NCI-H1092 treated with DMSO at 0.1 percent for 48 hours (cell line): ENCODE results near the gene HPN.
"Not testable (repeated sequence)": the region's sequence is repeated elsewhere in the genome, so short reads cannot be mapped to it uniquely, and the experiment has no call there.

Experiments
- DNase-seq: peaks from one replicate; lab custom pipeline; 2025; lab: John Stamatoyannopoulos, UW

HPN gene

DNA sequence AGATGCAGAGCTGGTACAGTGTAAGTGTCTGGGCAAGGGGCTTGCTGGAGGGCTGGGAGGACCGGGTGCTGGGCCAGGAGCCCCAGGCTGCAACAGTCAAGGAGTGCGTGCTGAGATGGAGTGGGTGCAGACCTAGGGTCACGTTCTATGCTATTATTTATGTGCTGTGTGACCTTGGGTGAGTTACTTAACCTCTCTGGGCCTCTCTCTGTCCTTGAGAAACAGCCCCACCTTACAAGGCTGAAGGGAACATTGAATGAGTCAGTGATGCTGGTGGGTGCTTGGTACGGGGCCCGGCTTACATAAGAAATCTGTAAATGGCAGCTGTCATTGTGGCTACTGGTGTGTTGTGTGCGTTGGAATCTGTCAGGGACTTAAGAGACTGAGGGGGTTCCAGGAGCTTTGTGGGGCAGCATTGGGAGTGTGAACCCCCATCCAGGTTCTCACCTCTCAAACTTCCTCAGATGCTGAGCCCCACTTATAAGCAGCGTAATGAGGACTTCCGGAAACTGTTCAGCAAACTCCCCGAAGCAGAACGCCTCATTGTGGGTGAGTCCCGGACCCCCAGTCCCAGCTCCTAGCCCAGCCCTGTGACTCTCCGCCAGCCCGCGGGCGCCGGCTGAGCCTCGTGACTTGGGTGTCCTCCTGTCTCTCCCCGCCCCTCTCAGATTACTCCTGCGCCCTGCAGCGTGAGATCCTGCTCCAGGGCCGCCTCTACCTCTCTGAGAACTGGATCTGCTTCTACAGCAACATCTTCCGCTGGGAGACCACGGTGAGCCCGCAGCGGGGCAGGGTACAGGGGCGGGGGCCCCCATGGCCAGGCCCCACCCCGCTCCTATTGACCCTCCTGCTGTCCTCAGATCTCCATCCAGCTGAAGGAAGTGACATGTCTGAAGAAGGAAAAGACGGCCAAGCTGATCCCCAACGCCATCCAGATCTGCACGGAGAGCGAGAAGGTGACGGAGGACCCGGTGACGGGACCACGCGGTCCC lies 31.8 kb upstream of the HPN start:
- DNase-seq: no peak

DNA sequence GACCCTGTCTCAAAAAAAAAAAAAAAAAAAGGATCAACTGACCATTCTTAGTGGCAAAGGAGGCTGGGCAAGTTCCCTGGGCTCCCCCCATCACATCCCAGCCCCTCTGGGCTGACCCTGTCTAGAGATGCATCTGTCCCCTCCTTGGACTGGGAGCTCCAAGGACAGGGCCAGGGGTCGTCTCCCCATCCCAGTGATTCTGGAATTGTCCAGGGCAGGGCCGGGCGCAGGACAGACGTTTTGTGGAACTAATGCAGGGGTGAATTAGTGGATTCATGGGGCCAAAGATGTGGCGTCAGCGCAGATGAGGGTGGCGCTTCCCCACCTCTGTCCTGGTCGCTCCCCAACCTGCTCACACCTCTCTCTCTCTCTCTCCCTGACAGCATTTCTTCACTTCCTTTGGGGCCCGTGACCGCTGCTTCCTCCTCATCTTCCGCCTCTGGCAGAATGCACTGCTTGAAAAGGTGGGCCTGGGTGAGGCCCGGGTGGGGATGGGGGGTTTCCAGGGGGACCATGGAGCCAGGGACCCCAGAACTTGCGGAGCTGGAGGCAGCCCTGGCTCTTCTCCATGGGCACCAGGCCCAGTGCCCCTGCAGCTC lies 30.3 kb upstream of the HPN start:
- no peak for DNase-seq

DNA sequence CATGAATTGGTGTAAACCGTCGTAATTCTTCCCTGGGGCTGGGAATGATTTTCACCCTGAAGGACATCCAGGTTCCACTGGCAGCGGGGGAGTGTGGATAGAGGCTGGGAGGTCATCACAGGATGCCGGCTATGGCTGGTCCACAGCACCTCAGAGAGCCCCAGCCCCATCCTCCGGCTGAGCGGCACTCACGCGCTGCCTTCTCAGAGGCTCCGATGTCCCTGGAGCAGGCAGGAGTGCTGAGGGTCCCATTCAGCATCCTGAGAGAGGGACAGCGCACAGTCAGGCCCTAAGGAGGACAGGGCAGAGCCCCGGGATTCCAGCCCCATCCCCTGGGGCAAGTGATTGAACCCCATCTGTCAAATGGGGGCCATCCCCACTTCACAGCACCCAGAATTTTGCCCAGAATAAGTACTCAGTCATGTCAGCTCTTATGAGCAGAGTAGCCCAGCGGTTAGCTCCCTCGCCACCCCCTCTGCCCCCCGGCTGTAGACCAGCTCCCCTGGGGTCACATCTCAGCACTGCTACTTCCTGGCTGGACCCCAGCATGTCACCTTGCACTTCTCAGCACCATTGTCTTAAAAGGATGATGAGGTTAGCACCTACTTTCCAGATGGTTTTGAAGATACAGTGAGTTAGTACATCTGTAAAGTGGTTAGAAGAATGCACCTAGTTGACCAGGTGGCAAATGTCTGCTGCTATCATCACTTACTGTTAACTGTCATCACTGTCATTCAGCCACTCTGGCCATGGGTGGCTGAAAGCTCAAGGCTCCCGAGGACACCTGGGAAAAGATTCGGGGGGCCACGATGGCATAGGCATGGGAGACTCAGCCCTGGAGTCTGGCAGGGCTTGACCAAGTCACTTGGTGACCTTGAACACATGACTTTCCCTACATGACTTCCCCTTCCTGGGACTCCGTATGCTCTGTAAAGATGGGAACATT lies 29.5 kb upstream of the HPN start:
- no peak for DNase-seq

DNA sequence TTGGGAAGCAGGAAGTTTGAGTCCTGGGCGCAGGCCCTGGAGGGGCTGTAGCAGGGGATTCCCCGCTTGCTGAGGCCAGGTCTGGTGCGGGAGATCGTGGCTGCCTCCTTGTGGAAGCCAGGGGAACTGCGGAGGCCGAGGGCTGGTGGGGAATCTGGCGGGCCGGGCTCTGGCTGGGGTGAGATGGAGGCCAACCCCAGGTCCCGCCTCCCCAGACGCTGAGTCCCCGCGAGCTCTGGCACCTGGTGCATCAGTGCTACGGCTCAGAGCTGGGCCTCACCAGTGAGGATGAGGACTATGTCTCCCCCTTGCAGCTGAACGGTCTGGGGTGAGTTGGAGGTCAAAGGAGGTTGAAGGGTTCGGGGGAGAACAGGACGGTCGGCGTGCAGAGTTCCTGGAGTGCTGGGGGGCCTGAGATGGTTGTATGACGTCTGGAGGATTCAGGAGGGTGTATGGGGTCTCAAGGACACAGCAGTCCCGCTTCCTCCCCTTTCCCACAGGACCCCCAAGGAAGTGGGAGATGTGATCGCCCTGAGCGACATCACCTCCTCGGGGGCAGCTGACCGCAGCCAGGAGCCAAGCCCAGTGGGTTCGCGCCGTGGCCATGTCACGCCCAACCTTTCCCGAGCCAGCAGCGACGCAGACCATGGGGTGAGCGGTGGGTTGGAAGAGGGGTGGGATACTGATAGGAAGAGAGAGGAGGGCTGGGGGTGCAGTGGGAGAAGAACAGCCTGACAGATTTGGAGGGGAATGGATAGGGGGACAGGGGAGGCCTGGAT lies 28.3 kb upstream of the HPN start:
- DNase-seq: no peak

DNA sequence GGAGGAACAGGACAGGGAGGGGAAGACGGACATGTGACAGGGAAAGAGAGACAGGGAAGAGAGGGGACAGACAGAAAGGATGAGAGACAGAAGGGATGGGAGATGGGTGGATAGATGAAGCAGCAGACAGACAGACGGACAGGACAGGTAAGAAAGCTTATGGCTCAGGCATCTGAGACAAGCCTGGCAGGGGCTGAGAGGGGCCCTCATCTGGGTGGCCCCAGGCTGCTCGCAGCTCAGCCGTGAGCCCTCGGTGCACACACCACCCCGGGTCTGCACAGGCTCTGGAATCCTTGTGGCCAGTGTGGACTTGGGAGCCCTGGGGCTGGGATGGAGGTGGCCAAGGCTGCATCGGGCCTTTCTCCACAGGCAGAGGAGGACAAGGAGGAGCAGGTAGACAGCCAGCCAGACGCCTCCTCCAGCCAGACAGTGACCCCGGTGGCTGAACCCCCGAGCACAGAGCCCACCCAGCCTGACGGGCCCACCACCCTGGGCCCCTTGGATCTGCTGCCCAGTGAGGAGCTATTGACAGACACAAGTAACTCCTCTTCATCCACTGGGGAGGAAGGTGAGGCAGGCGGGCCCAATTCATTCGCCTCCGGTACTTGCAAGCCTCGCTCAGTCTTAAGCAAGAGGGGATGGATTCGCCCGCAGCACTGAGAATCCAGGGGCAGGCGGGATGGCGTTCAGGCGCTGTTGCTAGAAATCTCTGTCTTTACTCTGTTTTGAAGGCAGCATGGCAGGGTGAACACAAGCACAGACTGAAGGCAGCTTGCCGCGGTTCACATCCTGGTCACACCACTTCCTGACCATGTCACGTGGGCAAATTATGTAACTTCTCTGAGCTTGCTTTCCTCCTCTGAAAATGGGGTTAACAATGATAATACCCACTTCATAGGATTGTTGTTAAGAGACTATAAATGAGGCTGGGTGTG lies 27.4 kb upstream of the HPN start:
- DNase-seq: no peak

DNA sequence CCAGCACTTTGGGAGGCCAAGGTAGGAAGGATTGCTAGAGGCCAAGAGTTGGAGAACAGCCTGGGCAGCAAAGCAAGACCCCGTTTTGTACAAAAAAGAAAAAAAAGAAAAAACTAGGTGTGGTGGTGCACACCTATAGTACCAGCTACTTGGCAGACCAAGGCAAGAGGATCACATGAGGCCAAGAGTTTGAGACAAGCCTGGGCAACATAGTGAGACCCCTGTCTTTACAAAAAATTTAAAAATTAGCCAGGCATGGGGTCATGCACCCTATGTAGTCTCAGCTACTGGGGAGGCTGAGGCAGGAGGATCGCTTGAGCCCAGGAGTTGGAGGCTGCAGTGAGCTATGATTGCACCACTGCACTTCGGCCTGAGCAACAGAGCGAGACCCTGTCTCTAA lies 26.7 kb upstream of the HPN start:
- DNase-seq: not testable (repeated sequence)

DNA sequence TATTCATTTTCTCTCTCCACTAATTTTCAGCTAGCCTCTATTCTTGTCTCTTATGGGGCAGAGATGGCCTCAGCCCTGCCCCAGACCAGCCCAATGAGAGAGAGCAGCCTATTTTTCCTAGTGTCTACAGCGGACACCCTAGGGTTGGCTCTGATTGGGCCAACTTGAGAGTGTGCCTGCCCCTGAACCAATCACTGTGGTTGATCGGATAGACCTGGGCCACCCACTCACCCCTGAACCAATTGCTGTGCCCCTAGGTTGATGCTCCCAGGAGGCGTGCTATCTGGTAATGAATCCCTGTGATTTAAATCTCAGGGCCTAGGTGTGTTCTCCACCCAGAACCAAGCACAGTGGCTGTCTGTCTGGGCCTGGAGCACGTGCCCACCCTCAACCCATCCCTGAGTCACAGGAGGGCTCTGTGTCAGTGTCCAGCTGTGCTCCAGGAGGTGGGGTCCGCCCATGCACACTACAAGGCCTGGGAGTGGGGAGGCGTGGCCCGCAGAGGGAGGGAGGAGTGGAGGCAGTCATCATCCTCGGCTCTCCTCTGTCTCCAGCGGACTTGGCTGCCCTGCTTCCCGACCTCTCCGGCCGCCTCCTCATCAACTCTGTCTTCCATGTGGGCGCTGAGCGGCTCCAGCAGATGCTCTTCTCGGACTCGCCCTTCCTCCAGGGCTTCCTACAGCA lies 26.1 kb upstream of the HPN start:
- DNase-seq: no peak

DNA sequence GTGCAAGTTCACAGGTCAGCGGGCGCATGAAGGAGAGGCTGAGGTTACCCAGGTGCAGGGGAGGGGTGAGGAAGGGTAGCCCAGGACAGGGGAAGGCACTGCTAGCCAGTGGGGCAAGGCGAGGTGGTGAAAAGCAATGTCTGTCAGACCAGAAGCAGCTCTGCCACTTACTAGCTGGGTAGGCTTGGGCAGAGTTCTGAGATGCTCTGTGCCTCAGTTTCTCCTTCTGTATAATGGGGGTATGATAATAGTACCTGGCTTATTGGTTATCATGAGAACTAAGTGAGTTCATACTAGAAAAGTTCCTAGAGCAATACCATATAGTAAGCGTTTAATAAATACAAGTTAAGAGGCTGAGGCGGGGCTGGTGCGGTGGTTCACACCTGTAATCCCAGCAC lies 25.6 kb upstream of the HPN start:
- DNase-seq: no peak

DNA sequence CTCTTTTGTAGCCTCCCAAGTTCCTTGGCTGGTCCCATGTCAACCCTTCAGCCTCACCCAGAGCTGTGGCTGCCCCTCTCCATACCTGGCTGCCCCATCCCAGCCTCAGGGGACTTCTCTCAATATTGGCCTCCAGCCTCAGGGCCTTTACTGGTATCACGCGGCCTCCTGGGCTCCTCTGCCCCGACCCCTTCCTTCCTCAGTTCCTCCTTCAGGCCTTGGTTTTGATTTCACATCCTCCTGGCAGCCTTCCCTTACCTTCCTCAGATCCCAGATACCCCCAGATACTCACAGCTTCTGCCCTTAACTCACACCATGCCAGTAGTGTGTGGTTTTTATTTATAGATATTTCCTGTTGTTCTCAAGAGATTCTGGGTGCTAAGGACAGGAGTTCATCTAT lies 24.0 kb upstream of the HPN start:
- no peak for DNase-seq

DNA sequence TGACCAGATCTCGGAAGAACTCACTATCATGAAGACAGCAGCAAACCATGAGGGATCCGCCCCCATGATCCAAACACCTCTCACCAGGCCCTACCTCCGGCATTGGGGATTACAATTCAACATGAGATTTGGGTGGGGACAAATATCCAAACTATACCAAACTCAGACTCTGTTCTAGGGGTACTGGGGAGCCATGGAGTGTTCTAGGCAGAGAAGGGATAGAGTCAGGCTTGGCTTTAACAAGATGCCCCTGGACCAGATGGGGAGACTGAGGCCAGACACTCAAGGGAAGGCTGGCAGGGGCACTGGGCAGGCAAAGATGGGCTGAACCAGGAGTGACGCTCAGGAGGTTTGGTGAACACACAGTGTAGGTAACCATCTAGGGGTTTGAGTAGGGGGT lies 23.1 kb upstream of the HPN start:
- no peak for DNase-seq

DNA sequence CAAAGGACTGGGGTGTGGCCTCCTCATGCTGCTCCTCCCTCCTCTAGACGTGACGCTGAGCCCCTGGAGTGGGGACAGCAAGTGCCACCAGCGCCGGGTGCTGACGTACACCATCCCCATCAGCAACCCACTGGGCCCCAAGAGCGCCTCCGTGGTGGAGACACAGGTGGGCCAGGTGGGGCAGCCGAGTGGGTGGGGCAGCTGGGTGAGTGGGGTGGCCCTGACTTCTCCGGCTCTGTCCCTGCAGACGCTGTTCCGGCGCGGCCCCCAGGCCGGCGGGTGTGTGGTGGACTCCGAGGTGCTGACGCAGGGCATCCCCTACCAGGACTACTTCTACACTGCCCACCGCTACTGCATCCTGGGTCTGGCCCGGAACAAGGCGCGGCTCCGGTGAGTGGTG lies 22.4 kb upstream of the HPN start:
- DNase-seq: no peak

DNA sequence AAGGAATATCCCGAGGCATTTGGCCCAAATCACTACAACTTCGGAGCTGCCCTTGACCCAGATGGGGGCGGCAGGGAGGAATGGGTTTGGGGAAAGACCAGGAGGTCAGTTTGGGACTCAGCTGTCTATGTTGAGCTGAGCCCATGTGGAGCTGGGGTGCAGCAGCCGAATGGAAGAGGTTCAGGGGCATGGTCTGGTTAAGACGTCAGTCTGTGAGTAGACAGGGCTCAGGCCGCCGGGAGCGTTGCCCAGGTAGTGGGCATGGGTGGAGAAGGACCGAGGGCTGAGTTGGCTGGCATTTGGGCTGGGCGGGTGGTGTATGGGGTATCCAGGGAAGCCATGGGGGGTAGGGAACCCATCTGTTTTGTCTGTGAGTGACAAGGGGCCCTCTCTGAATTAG lies 20.5 kb upstream of the HPN start:
- DNase-seq: no peak

DNA sequence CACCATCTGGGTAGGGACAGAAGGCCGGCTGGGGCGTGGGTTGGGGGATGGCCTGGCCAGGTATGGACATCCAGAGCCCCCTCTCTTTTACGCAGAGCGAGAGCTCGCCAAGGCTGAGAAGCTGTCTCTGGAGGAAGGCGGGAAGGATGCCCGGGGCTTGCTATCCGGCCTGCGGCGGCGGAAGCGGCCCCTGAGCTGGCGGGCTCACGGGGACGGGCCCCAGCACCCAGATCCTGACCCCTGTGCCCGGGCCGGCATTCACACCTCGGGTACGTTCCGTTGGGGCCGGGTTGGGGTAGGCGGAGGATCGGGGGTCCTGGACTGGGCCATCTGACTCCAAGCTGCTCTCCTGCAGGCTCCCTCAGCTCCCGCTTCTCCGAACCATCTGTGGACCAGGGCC lies 19.9 kb upstream of the HPN start:
- DNase-seq: no peak

DNA sequence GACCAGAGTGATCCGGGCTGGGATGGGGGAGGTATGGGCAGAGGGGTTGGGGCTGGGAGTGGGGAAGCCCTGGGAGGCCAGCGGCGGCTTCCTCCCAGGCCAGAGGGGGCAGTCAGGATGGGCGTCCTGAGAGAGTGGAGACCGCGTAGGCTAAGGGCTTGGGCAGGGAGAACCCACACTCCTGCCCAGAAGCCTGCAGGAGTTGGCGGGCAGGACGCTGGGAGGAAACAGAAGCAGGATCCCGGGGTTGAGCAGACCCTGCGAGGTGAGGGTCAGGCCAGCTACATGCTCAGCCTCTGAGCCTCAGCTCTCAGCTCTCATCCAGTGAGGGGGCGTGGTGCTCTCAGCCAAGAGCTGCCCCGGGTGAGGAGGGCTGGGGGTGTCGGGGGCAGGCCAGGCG lies 19.1 kb upstream of the HPN start:
- no peak for DNase-seq

DNA sequence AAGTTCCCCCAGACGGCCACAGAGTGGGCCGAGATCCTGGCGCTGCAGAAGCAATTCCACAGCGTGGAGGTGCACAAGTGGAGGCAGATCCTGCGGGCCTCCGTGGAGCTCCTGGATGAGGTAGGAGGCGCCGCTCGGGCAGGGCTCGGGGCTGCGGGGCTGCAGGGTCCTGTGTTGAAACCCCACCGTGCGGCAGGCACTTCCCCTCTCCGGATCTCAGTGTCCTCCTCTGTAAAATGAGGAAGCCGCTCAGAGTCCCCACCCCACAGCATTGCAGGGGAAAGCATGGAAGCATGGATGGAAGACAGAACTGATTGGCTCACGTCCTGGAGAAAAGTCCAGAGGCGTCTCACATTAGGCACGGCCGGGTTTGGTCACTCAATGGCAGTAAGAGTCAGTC lies 18.1 kb upstream of the HPN start:
- no peak for DNase-seq

DNA sequence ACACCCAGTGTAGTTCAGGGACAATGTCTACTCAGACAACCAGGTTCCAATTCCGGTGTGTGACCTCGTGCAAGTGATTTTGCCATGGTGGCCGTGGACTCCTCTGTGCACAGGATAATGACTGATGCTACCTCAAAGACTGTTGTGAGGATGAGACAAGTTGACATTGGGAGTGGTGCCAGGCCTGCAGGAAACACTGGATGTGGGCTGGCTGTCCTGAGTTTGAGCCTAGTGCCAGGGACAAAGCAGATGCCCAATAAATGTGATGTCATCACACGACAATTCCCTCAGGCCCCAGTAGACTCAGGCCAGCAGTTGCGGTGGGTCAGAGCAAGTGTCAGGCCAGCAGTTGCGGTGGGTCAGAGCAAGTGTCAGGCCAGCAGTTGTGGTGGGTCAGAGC lies 17.4 kb upstream of the HPN start:
- no peak for DNase-seq

DNA sequence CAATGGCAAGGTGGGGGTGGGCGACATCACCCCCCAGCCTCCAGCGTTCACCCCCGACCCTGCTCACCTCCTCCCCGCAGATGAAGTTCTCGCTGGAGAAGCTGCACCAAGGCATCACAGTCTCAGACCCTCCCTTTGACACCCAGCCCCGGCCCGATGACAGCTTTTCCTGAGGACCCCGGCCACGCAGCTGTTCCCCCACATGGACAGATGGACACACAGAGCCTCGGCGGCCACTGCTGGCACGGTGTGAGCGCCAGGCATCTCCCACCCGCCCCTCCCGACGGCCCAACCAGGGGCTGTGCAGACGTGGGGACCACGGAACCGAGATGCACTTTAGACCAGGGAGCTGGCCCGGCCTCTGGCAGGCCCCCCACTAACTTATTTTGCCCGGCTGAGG lies 15.6 kb upstream of the HPN start:
- no peak for DNase-seq

DNA sequence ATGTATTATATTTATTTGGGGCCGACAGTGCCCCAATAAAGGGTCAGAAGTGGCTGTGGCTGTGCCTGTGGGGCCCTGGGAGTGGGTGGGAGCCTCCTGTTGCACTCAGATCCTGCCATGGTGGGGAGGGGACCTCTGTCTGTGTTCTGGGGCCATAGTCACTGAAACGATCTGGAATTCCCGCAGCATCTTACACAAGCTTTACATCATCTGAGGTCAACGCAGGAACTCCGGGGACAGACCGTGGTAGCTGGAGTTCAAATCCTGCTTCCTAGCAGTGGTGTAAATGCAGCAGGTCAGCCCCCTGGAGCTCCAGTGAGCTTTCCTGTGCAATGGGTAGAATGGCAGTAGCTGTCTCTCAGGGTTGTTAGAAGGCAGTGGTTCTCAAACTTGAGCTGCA lies 15.1 kb upstream of the HPN start:
- no peak for DNase-seq

DNA sequence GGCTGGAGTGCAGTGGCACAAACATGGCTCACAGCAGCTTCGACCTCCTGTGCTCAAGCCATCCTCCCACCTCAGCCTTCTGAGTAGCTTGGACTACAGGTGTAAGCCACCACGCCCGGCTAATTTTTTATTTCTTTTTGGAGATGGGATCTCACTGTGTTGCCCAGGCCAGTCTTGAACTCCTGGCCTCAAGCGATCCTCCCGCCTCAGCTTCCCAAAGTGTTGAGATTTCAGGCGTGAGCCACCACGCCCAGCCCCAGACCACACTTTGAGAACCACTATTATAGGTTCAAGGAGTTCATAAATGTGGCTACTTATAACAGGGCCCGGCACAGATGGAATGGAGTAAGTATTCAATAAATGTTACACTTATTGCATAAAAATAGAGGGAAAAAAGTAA lies 14.5 kb upstream of the HPN start:
- DNase-seq: no peak
